ENCODE results near the gene FBXO8.

The FBXO8 gene

DNA sequence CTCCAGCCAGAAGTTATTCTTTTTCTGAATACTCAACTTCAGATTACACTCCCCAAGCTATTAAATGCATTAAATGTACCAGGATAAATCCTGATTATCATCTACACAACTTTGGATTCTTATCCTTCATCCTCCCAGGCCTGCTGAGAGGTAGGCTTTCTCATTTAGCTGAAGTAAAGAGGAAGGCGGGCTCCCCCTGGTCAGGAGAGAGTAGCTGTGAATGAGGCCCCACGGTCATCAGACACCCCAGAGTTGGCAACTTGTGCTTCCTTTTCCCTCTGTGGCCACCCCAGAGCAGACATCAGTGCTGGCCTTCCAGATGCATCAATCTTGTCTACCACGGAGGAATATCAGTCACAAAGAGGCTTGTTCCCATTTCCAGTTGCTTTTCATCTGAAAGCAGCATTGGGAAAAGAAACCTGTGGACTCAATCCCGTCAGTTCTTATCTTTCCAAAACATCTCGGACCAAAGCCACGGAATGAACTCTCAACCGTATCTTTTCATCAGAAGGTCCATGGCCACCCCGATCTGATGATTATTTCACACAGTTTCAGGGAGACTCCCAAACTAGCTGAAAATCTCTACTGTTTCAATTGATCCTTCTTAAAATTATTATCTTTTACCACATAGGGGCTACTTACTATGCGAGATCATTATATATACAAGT, 79.2 kb downstream of the FBXO8 start:
- DNase-seq, result no peak

DNA sequence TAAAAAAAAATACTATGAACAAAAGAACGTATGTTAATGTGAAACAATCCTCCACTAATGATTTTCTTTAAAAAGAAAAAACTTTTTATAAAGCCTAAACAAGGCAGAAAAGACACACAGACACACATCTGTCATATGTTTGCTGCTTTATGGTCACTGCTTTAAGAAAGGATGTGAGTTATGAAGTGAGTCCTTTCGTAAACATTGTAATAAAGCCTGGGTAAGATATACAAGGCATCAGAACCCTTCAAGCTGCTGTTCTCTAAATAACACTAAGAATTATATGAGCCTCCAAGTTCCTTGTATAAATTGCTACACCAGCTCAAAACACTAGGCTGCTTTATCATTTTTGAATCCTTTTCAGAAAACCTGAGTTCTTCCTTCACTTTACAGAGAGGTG, 81.6 kb downstream of the FBXO8 start:
- no peak for DNase-seq

DNA sequence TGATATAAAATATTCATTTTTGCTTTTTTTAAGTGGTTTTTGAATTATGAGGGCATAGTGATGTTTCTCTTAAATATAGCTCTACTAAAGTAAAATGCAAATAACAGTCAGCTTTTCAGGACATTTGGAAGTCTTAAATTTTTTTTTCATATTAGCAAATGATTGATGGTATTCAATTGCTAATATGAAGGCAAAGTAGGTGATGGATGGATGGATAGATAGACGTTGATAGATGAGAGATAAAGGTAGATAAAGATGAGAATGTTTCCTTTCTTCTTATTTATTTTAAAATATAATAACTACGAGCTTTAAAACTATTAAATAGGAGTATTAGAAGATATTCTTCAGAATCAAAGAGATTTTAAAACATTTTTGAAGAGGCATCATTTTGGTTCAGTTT, 83.7 kb downstream of the FBXO8 start:
- DNase-seq, result no peak

DNA sequence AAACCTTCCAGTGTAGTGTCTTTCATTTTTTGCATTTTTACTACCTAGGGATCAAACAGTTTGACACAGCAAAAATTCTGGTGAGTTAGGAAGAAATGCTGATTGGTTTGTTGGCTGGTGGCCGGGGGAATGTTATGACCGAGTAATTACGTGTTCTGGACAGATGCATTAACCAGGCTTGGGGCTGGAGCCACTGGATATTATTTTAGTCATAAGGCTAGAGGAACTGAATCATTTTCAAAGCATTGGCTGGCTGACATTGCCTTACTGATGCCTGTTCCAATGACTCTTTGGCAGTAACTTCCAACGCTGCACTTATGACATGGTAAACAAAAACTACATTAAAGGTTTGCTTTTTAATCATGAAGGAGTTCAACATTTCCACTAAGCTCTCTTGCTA, 84.6 kb downstream of the FBXO8 start:
- no peak for DNase-seq

DNA sequence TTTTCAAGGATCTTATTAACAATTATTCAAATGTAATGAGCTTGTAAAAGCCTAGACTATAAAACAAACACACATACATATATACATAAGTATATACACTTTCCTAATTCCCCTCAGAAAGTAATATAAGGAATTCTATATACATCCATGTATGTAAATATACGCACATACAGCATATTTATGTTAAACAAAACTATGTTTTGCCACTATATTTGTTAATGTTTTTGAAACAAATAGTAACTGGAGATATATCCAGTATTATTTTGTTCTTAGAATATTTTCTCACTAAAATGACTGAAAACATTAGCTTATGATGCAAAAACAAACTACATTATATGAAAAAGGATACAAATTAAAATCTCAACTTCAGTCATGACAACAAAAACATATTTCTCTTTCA, 85.1 kb downstream of the FBXO8 start:
- no peak for DNase-seq

DNA sequence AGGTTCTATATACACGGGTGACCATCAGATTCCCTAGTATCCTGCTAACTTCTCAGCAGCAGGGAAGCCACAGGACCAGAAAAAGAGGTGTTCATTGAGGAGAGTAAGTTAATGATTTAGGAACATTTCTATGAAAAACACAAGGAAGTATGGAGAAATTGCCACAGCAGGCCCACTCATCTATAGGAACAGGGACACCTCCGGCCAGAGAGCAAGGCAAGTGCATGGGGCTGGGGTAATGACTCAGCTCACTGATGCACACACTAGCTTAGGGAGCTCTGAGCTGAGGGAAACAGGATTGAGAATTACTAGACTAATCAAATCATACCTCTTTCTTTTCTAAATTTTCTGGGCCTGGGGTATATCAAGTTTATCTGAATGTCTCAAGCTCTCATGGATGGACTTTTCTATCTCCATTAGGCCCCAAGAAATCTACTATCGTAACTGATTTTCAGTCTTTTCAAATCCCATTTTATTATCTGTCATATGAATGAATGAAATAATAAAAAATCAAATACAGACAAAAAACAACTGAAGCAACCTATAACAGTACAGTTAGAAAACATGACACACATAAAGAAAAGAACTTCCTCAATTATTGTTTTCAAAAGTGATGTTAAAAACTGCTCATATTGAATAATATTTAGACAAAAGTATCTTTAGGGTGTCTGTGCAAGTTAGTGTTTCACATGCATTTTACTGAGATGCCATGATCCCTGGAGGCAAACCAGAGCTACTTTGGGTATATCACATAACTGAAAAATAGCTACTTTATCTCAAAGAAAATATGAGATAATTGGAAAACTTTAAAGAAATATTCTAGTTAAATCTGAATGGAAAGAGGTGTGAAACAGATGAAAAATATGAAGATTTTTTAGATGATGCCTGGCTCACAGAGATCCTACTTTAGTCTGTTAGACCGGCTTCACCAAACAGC, 89.8 kb downstream of the FBXO8 start:
- no peak for DNase-seq

DNA sequence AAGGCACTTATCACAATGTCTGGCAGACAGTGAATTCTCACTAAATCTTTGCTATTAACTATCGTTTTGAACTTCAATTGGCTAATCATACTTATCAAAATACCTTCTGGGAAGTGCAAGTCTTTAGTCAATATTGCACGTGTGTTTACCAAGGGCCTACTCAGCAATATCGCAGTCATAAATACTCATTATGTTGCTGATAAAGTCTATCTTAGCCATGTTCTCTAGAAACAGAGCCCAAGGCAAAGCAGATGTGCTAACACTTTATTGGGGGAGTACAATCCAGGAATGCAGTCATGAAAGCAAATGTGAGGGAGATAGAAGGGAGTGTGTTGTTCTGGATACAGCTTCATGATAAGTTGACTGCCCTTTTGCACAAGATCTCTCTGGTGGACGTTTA, 90.5 kb downstream of the FBXO8 start:
- DNase-seq, result no peak

DNA sequence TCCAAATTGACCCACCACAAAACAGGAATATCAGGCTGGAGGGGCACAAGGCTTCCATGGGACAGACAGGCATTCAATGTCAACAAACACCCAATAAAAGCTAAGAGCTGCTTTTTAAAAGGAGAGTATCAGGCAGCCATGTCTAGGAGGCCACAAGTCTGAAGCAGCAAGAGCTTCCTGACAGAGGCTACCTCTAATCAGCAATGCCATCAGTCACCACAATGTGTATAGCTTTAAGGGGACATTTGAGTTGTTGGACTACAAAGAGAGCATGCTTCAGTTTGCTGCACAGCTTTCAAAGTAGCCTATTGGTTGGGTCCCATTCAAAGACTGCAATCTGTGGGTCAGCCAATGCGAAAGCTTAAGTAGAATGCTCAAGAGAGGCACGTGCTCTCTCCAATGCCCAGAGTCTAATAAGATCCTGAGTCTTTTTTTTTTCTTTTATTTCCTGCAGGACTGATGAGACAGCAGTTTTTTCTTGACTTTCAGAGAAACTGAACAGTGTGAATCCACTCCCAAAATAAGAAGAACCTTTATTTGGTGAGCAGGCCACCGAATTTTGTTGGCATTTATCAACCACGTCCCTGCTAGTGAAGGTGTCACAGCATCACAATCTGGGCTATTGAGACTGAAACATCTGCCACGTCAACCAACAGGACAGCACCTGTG, 92.5 kb downstream of the FBXO8 start:
- DNase-seq, result no peak

DNA sequence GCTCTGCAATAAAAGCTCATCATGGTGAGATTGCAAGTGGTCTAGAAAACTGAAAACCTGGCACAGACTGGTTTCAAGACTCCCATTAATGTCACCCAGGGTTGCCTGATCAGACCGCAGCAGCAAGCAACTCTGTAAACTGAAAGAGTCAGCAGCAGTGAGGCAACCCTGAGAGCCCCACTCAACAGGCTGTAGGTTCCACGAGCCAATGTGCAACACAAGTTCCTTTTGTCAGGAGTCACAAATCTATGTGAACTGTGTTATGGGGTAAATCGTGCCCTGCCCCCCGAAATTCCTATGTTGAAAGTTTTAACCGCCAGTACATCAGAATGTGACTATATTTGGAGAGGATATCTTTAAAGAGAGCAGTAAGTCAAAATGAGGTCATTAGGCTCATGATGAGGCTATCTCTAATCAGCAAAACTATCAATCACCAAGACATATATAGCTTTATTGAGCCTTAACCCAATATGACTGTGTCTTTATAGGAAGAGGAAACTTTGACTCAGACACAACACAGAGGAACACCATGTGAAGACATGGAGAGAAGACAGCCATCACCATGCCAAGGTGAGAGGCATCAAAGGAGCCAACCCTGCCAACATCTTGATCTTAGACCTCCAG, 94.0 kb downstream of the FBXO8 start:
- DNase-seq, result no peak

Measured in activated gamma-delta T cell treated with Interleukin-2 at 50 U/mL for 16 hours (primary cell).